ENCODE results near the gene SBF2.
"Not testable (repeated sequence)": the region's sequence is repeated elsewhere in the genome, so short reads cannot be mapped to it uniquely, and the experiment has no call there.

SBF2 gene

GRCh38 chr11:10049756-10050155, 244.3 kb downstream of the SBF2 start:
- DNase-seq, result no peak

- no peak for DNase-seq
Observed at GRCh38 chr11:10048350-10048749, 245.7 kb downstream of the SBF2 start.

GRCh38 chr11:10044618-10045017, 249.4 kb downstream of the SBF2 start:
- no peak for DNase-seq

GRCh38 chr11:10042699-10043098, 251.3 kb downstream of the SBF2 start:
- DNase-seq, result no peak

GRCh38 chr11:10041748-10042446, 252.1 kb downstream of the SBF2 start:
- no peak for DNase-seq

- no peak for DNase-seq
Observed at GRCh38 chr11:10041332-10041731, 252.7 kb downstream of the SBF2 start.

- no peak for DNase-seq
Observed at GRCh38 chr11:10038521-10039302, 255.3 kb downstream of the SBF2 start.

- not testable (repeated sequence) for DNase-seq
Observed at GRCh38 chr11:10035932-10036331, 258.1 kb downstream of the SBF2 start.

- DNase-seq, result peak; percentile 4
Observed at GRCh38 chr11:10032935-10033334, 261.1 kb downstream of the SBF2 start.

- DNase-seq, result no peak
Observed at GRCh38 chr11:10030122-10030490, 263.9 kb downstream of the SBF2 start.

- DNase-seq, result no peak
Observed at GRCh38 chr11:10029386-10030121, 264.5 kb downstream of the SBF2 start.

GRCh38 chr11:10026514-10026913, 267.5 kb downstream of the SBF2 start:
- no peak for DNase-seq

- no peak for DNase-seq
Observed at GRCh38 chr11:10023212-10023611, 270.8 kb downstream of the SBF2 start.

- no peak for DNase-seq
Observed at GRCh38 chr11:10022764-10023163, 271.3 kb downstream of the SBF2 start.

GRCh38 chr11:10021563-10021962, 272.5 kb downstream of the SBF2 start:
- no peak for DNase-seq

- DNase-seq, result peak; percentile 6
Observed at GRCh38 chr11:10019906-10020682, 273.9 kb downstream of the SBF2 start.

GRCh38 chr11:10017911-10018310, 276.1 kb downstream of the SBF2 start:
- no peak for DNase-seq

- DNase-seq, result no peak
Observed at GRCh38 chr11:10017050-10017449, 277.0 kb downstream of the SBF2 start.

GRCh38 chr11:10012068-10012467, 282.0 kb downstream of the SBF2 start:
- no peak for DNase-seq

GRCh38 chr11:10005955-10006525, 288.0 kb downstream of the SBF2 start:
- no peak for DNase-seq

GRCh38 chr11:10004526-10005113, 289.4 kb downstream of the SBF2 start:
- no peak for DNase-seq

GRCh38 chr11:10002221-10002620, 291.8 kb downstream of the SBF2 start:
- DNase-seq, result no peak
